DOHH2 (cell line): ENCODE results near the gene ABCA5.

Source experiments
- H3F3A ChIP-seq: fragments of 200-600 bp; sonication (generic), shearing (Covaris generic); 2 replicates; pipeline ENCODE4 v1.6.0; 2016; ENCODE audit warnings: antibody characterized with exemption, mild to moderate bottlenecking; ENCODE audit not compliant: control insufficient read depth, insufficient read depth
- H3K27ac ChIP-seq: fragments of 200-600 bp; sonication (generic); 2 replicates; pipeline ENCODE4 v1.5.1; 2014; ENCODE audit warnings: low read depth, mild to moderate bottlenecking, low read length, moderate library complexity
- H3K27me3 ChIP-seq: fragments of 200-600 bp; sonication (generic); 2 replicates; pipeline ENCODE4 v1.6.1; 2014; ENCODE audit warnings: mild to moderate bottlenecking, low read length, mixed read lengths; ENCODE audit not compliant: control insufficient read depth
- H3K36me3 ChIP-seq: fragments of 200-600 bp; sonication (generic); 2 replicates; pipeline ENCODE4 v1.6.1; 2014; ENCODE audit warnings: mild to moderate bottlenecking, low read length, moderate library complexity, mixed read lengths; ENCODE audit not compliant: control insufficient read depth
- H3K4me1 ChIP-seq: fragments of 200-600 bp; sonication (generic); 2 replicates; pipeline ENCODE4 v1.6.1; 2014; ENCODE audit warnings: mild to moderate bottlenecking, low read length, mixed read lengths; ENCODE audit not compliant: control insufficient read depth
- H3K4me2 ChIP-seq: fragments of 200-600 bp; sonication (generic); 2 replicates; pipeline ENCODE4 v1.6.0; 2014; ENCODE audit warnings: mild to moderate bottlenecking, low read length, moderate library complexity
- H3K4me3 ChIP-seq: fragments of 200-600 bp; sonication (generic); 2 replicates; pipeline ENCODE4 v1.5.1; 2014; ENCODE audit warnings: mild to moderate bottlenecking, low read length, mixed read lengths
- H3K79me2 ChIP-seq: fragments of 200-600 bp; sonication (generic); 2 replicates; pipeline ENCODE4 v1.6.1; 2014; ENCODE audit warnings: mild to moderate bottlenecking, low read length, mixed read lengths; ENCODE audit not compliant: control insufficient read depth
- H3K9me2 ChIP-seq: fragments of 200-600 bp; sonication (generic); replicated peaks from 2 replicates; pipeline ENCODE4 v1.6.1; 2014; ENCODE audit warnings: mild to moderate bottlenecking, low read length, mixed read lengths; ENCODE audit not compliant: control insufficient read depth
- H3K9me3 ChIP-seq: fragments of 200-600 bp; sonication (generic); 2 replicates; pipeline ENCODE4 v1.6.1; 2014; ENCODE audit warnings: antibody characterized with exemption, low read length, mixed read lengths; ENCODE audit not compliant: control insufficient read depth, insufficient read depth
- H4K20me1 ChIP-seq: fragments of 200-600 bp; sonication (generic); 2 replicates; pipeline ENCODE4 v1.6.0; 2014; ENCODE audit warnings: low read depth, mild to moderate bottlenecking, antibody characterized with exemption, low read length, moderate library complexity; ENCODE audit not compliant: control insufficient read depth, insufficient read depth
- CTCF ChIP-seq: fragments of 200-600 bp; sonication (generic); IDR thresholded peaks from one replicate; pipeline ENCODE4 v1.5.1; 2014; ENCODE audit warnings: antibody characterized with exemption, mild to moderate bottlenecking, low read depth, low read length; ENCODE audit not compliant: poor library complexity, severe bottlenecking
- EZH2phosphoT487 ChIP-seq: fragments of 200-600 bp; sonication (generic); IDR thresholded peaks from 2 replicates; pipeline ENCODE4 v1.6.1; 2017; ENCODE audit warnings: borderline replicate concordance, mild to moderate bottlenecking, antibody characterized with exemption, low read length, moderate library complexity, mixed read lengths

Gene ABCA5

GRCh38 chr17:69268543-69269014, 58.4 kb downstream of the ABCA5 start:
- H3K27ac ChIP-seq, result no peak overlapping the region
- no peak overlapping the region for H3K4me2 ChIP-seq
- no peak overlapping the region for H3K4me3 ChIP-seq

GRCh38 chr17:69267219-69267618, 59.7 kb downstream of the ABCA5 start:
- Histone ChIP-seq H3K27ac (no peak overlapping the region), H3K4me3 (no peak overlapping the region), H3K4me1 (no peaks in the 10 kb centered on the region), H3K9me2 (no peaks in the 10 kb centered on the region), H3K36me3 (no peaks in the 10 kb centered on the region), H3K79me2 (no peaks in the 10 kb centered on the region), H3F3A (no peaks in the 10 kb centered on the region), H3K4me2 (no peak overlapping the region), H4K20me1 (no peaks in the 10 kb centered on the region), H3K27me3 (no peaks in the 10 kb centered on the region), H3K9me3 (no peaks in the 10 kb centered on the region)
- TF ChIP-seq CTCF, result no peak
- no peak for TF ChIP-seq EZH2phosphoT487

More at GRCh38 chr17:69268543-69269014, 58.4 kb downstream of the ABCA5 start:
- Histone ChIP-seq H3K9me3 (no peaks in the 10 kb centered on the region), H3K79me2 (no peaks in the 10 kb centered on the region), H3K4me1 (no peaks in the 10 kb centered on the region), H3K9me2 (no peaks in the 10 kb centered on the region), H4K20me1 (no peaks in the 10 kb centered on the region), H3K36me3 (no peaks in the 10 kb centered on the region), H3F3A (no peaks in the 10 kb centered on the region), H3K27me3 (no peaks in the 10 kb centered on the region)
- no peak for TF ChIP-seq CTCF
- no peak for TF ChIP-seq EZH2phosphoT487

- Histone ChIP-seq H3K9me2 (no peaks in the 10 kb centered on the region), H3K9me3 (no peaks in the 10 kb centered on the region), H4K20me1 (no peaks in the 10 kb centered on the region), H3K4me1 (no peaks in the 10 kb centered on the region), H3F3A (no peaks in the 10 kb centered on the region), H3K4me3 (no peak overlapping the region), H3K79me2 (no peaks in the 10 kb centered on the region), H3K27me3 (no peaks in the 10 kb centered on the region), H3K27ac (no peak overlapping the region), H3K36me3 (no peaks in the 10 kb centered on the region), H3K4me2 (no peak overlapping the region)
- TF ChIP-seq CTCF (no peak), EZH2phosphoT487 (no peak)
Measured at GRCh38 chr17:69265873-69266272, 61.1 kb downstream of the ABCA5 start.
